ENCODE results near the gene SYT2. TPM values are rescaled to one million over a fixed set of nuclear protein-coding genes. Genes with fewer than 3 reads are reported as not detected.

SYT2 gene
- total and polyA plus RNA-seq, 9 of the 15 experiments (the other 6 are each of a cell fraction or from before 2014, with no cell fraction given) = not detected

- H3K27me3 ChIP-seq (ENCODE audit: control insufficient read depth in 2 of 2, insufficient read depth in 2 of 2, low read length in 2 of 2) = peaks cover 75 to 86% of the 10 kb centered on the region in 2 experiments
- no peak for ATAC-seq
These were observed 1.8 kb upstream of the SYT2 start for GRCh38 chr1:202711949-202712635.

More at GRCh38 chr1:202711949-202712635, 1.8 kb upstream of the SYT2 start:
- 7% methylated on average over 9 of the region's 9 CpGs for WGBS (ENCODE audit: insufficient coverage, low coverage, missing lambda C conversion rate)
- no peaks in the 10 kb centered on the region for H3K79me2 ChIP-seq (ENCODE audit: control insufficient read depth, insufficient read depth, low read length)
- no peak overlapping the region for H3K9ac ChIP-seq (ENCODE audit: insufficient read depth in 1 of 2, low read depth in 2 of 2, low read length in 2 of 2)
- no peak overlapping the region for H3K4me3 ChIP-seq
- in situ Hi-C loops (cut with MboI) (loop anchor here (25.0 kb wide), 1 partner anchor 225 kb away; no protein-coding TSS in a partner anchor), intact Hi-C loops (cut with micrococcal nuclease) (loop anchor here (10.0 kb wide), 2 partner anchors 247 to 367 kb away; partner anchors contain the start of genes PPP1R12B and UBE2T)
- CTCF ChIA-PET (ENCODE audit: low intra/inter-chr PET ratio) = no interaction called here
- H3K36me3 ChIP-seq (ENCODE audit: control insufficient read depth, insufficient read depth, low read length) = no peaks in the 10 kb centered on the region
- peaks cover 10% of the 10 kb centered on the region; the same call in 1 of the 2 replicates for H4K20me1 ChIP-seq (replicated peaks; ENCODE audit: control insufficient read depth, insufficient read depth, low read length)
- TF ChIP-seq DMBX1 (CRISPR knock-in tag; IDR thresholded peaks at IDR 0.05; ENCODE audit: borderline replicate concordance) = no peak
- TF ChIP-seq ARID2 (IDR thresholded peaks at IDR 0.05) = no peak
- no peak for TF ChIP-seq GABPB1 (CRISPR knock-in tag; IDR thresholded peaks at IDR 0.05)
- TF ChIP-seq ZNF512 (tag; IDR thresholded peaks at IDR 0.05) = no peak
- TF ChIP-seq RBM15 (IDR thresholded peaks at IDR 0.05; ENCODE audit: insufficient read depth, low read length) = no peak
- TF ChIP-seq, protein P1, sequence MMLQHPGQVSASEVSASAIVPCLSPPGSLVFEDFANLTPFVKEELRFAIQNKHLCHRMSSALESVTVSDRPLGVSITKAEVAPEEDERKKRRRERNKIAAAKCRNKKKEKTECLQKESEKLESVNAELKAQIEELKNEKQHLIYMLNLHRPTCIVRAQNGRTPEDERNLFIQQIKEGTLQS (IDR thresholded peaks at IDR 0.05) = no peak
- TF ChIP-seq, protein P1 (CRISPR knock-in tag; conservative IDR thresholded peaks at IDR 0.05) = no peak
- H3K4me1 ChIP-seq (replicated peaks in 1 of 2; ENCODE audit: control insufficient read depth in 2 of 2, insufficient read depth in 2 of 2, low read length in 2 of 2) = peaks cover 0 to 16% of the 10 kb centered on the region in 2 experiments; a peak in 2 of 5 replicates
- H2AFZ ChIP-seq (ENCODE audit: low read depth, low read length) = no peak overlapping the region
- DNase-seq (ENCODE audit: extremely low read depth in 1 of 4, low spot score in 3 of 4) = no peak
- H3K4me2 ChIP-seq (ENCODE audit: insufficient read depth, low read length) = no peak overlapping the region
- no TSS peak for BruUV-seq (replicated peaks)
- no peak for FAIRE-seq
- H3K9me1 ChIP-seq (ENCODE audit: control insufficient read depth, insufficient read depth, low read length) = no peaks in the 10 kb centered on the region
- H3K9me3 ChIP-seq (replicated peaks; ENCODE audit: control insufficient read depth, insufficient read depth, low read depth, low read length) = no peaks in the 10 kb centered on the region
- no peak overlapping the region for H3K27ac ChIP-seq (ENCODE audit: extremely low read depth, low read depth, low read length)
- POLR2A ChIA-PET = interaction anchor here (1.2 to 1.8 kb wide), 2 partner anchors 13 to 651 kb away, joined by 3 to 7 read pairs; no protein-coding TSS in a partner anchor
